Measurements from ENCODE around the gene IGFBP4.

DNA sequence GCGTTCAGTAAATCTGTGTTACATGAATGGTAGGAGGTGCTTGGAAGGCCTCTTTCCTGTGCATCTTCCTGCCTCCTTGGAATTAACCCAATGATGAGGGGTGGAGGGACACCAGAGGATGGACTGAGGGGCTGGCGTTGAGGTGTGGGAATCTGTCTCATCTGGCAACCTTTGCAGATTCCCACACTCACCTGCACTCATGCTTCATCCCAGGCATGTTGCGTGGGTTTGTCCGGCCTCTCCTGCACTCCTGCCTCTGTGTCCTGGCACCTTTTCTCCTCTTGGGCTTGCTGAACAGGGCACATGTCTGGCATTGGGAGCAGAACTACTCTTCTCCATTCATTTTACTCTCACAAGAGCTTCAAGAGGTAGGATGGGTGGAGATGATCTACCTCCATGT, 3.1 kb upstream of the IGFBP4 start:
- no peak for TF ChIP-seq POLR2A (IDR thresholded peaks at IDR 0.05)
- TF ChIP-seq CTCF (IDR thresholded peaks at IDR 0.05), result no peak

Measured in testis (tissue), 2 donors.